GM19324 (cell line): ENCODE measurements around the gene PCDHA13.
"Not testable (repeated sequence)": the region's sequence is repeated elsewhere in the genome, so short reads cannot be mapped to it uniquely, and the experiment has no call there.

Experiments
- ATAC-seq: cut with Tn5 transposase; IDR thresholded peaks from one replicate; pipeline ENCODE4 v1.9.1; 2021; ENCODE audit warnings: mild to moderate bottlenecking, moderate library complexity; ENCODE audit not compliant: unreplicated experiment, low FRiP score

The PCDHA13 gene

GRCh38 chr5:140868721-140869554 lies 13.0 kb upstream of the PCDHA13 start, which contains the start of gene PCDHA11:
PCDHA11 (plus strand) TSS chr5:140868957; CDS start chr5:140869104, 147 bp downstream.
- no peak for ATAC-seq

- ATAC-seq: no peak
Observed at GRCh38 chr5:140869555-140869886, 12.4 kb upstream of the PCDHA13 start.

- no peak for ATAC-seq
Observed at GRCh38 chr5:140870221-140871201, 11.4 kb upstream of the PCDHA13 start.

- no peak for ATAC-seq
Observed at GRCh38 chr5:140875085-140876065, 6.5 kb upstream of the PCDHA13 start, which contains the start of gene PCDHA12. PCDHA12 (plus strand) TSS chr5:140875308; CDS start chr5:140875473, 165 bp downstream.

- not testable (repeated sequence) for ATAC-seq
Observed at GRCh38 chr5:140876541-140877261, 5.2 kb upstream of the PCDHA13 start.

- no peak for ATAC-seq
Observed at GRCh38 chr5:140877262-140877581, 4.7 kb upstream of the PCDHA13 start.

GRCh38 chr5:140882591-140882899 lies 621 bp downstream of the PCDHA13 start:
- ATAC-seq: no peak

- ATAC-seq: no peak
Observed at GRCh38 chr5:140883373-140883772, 1.4 kb downstream of the PCDHA13 start.

- no peak for ATAC-seq
Observed at GRCh38 chr5:140883927-140884697, 2.2 kb downstream of the PCDHA13 start.

GRCh38 chr5:140916325-140916724 lies 34.4 kb downstream of the PCDHA13 start:
- no peak for ATAC-seq

GRCh38 chr5:140923601-140924000 lies 41.7 kb downstream of the PCDHA13 start:
- no peak for ATAC-seq

- no peak for ATAC-seq
Observed at GRCh38 chr5:140925806-140926442, 44.0 kb downstream of the PCDHA13 start, which contains the start of gene PCDHAC1. PCDHAC1 (plus strand) TSS chr5:140926299; CDS start chr5:140926893, 594 bp downstream.

- no peak for ATAC-seq
Observed at GRCh38 chr5:140926443-140927227, 44.7 kb downstream of the PCDHA13 start.

- ATAC-seq: no peak
Observed at GRCh38 chr5:140927228-140927573, 45.3 kb downstream of the PCDHA13 start.
